Stromal cell of bone marrow (primary cell): ENCODE results near the gene CD244.

Source experiments
- DNase-seq: peaks from one replicate; pipeline ENCODE4 v3.0.0-alpha.2; 2012; ENCODE audit warnings: low read depth

CD244 gene

DNA sequence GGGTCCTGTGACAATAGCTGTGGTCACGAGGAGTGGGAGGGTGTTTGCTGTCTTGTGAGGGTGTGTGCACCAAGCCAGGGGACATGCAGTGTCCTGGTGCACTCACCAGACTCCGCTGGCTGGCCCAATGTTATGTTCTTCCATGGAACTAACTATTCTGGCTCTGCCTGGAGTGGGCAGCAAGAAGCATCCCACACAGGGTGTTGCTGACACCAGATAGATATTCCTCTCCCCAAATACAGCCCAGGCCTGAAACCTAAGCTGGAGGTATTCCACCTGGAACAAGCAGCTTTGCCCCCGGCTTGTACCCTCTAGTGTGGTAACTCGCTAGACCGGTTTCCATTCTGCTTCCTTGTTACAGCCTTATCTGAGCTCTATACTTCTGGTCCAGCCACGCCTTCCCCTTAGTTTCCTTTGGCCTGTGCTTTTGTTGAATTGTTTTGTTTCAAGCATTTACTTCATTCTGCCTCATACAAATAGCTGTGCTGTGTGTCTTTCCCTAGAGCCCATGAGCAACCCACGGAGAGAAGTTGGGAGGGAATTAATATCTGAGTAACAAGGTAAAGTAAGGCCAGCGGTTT is 81.4 kb downstream of the CD244 start:
- DNase-seq = no peak

- DNase-seq = no peak
These were observed 82.3 kb downstream of the CD244 start for GRCh38 chr1:160780398-160780755.
